Stimulated activated CD8-positive, alpha-beta memory T cell treated with anti-CD3 and anti-CD28 coated beads, Interleukin-12 subunit alpha, Interleukin-12 subunit beta, amount 100 ng/mL, for 24 hours (primary cell): ENCODE results near the gene DCHS2.

Experiments used
- DNase-seq: peaks from one replicate; pipeline ENCODE4 v3.0.0-alpha.2; 2020; ENCODE audit errors: extremely low read depth

The DCHS2 gene

DNA sequence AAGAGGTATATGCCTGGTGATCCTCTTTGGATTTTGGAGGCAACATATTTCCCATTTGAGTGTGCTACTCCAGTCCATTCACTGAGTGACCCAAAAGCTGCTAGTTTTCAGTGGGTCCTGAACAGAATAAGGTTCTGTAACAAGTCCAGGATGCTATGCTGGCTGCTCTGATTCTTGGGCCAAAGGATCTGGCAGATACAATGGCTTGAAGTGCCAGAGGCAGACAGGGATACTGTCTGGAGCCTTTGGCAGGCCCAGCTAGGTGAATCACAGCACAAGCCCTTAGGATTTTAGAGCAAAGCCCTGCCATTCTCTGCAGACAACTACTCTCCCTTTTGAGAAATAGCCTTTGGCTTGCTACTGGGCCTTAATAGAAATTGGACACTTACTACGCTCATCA is 40.6 kb downstream of the DCHS2 start:
- no peak for DNase-seq

DNA sequence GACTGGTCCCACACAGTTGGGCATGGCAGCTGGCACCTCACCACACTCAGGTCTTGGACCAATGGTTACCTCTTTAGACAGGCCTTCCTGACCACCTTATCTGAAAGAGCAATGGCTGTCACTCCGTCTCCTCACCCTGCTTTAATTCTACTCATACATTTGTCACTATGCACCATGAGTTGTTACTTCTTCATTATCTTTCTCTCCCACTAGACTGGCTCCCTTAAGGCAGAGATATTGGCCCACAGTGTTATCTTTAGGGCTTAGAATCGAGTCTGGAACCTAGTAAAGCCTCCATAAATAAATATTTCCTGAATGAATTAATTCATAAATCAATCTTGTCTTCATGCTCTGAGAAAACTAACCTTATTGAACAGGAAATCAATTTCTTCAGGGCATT is 46.6 kb downstream of the DCHS2 start:
- DNase-seq = no peak

DNA sequence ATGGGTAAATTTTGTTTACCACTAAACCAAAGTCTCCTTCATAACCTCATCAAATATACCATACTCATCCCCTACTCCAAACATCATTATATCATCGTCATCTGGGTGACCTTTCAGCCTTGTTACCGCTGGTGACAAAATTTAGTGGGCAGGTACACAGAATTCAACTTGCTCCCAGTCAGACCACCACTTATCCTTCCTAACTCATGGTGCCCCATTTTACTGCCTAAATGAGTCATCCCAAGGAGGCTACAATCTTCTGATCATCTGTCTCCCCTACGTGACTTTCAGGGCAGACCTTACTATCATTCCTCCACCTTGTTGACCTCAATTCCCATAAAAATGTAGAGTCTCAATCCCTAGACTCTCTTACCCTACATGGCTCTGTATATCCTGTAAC is 49.6 kb downstream of the DCHS2 start:
- DNase-seq = no peak

DNA sequence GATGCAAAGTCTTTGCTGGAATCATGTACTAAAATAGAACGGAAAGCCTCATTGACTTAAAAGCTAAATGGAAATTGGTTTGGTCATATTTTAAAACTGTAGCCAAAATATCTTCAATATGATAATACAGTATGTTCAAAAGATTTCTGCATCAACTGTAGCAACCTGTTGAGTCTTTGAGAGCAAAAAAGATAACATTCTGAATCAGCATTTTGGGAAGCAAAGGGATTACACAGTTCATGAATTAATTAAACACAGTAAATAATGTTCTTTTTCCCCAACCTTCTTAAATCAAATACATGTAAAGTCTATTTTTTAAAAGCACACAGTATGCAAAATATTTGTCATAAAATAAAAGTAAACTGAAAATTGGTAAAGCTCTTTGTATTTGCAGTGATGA is 50.5 kb downstream of the DCHS2 start:
- no peak for DNase-seq

DNA sequence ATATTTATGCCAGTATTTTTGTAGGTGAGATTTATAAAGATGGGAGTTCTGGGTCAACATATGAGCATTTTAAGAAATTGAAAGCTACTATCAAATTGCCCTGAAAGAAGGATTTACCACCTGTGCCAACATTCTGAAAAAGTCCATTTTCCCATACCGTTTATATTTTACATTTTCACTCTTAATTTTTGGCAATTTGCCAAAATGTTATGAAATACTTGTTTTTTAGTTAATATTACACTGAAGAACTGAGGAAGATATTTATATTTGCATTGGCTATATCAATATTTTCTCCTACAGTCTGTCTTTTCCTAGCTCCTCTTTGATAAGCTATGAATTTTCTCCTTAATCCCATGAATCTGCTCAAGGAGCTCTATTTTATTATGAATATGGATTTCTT is 52.4 kb downstream of the DCHS2 start:
- no peak for DNase-seq

DNA sequence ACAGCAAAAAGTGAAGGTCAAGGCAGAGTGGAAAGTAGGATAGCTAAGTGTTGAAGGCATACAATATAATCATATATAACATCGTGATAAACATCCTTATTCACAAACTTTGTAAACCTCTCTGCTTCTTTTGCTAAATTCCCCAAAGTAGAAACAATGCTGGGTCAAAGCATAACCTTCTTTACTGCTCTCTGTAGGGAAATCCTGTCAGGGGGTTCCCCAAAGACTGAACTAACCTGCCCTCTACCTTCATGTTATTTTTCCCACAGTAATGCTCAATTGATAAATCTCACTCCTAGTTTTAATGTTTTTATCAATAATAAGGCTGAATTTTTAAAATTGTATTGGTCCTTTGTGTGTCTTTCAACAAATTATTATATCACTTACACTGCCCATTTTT is 55.7 kb downstream of the DCHS2 start:
- no peak for DNase-seq

DNA sequence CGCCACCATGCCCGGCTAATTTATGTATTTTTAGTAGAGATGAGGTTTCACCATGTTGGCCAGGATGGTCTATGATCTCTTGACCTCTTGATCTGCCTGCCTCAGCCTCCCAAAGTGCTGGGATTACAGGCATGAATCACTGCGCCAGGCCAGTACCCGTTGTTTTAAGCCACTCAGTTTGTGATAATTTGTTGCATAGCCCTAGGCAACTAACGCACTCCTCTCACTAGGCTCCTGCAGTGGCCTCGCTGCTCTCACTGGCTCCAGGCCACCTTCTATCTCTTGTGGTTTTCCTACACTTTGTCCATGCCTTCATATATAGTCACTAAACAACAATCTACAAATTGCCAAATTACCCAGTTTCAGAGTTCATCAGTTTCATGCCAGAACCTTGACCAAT is 58.1 kb downstream of the DCHS2 start:
- DNase-seq = no peak

DNA sequence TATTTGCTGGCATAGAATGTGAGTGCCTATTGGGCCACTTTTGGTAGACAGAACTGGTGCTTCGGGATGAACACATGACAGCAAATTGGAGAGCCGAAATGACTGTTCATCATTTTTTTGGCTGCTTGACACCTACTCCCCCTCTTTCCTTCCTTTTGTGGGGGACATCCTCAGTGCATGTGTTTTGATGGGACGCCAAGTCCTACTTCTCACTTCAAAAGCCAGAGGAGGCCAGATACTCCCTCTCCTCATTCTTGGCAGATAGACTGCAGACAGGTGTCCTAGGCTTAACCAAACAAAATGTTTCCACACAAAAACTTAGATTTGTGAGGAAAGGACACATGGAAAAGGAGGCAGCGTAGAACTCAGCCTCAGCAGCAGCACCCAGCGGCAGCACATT is 62.4 kb downstream of the DCHS2 start:
- DNase-seq = no peak

DNA sequence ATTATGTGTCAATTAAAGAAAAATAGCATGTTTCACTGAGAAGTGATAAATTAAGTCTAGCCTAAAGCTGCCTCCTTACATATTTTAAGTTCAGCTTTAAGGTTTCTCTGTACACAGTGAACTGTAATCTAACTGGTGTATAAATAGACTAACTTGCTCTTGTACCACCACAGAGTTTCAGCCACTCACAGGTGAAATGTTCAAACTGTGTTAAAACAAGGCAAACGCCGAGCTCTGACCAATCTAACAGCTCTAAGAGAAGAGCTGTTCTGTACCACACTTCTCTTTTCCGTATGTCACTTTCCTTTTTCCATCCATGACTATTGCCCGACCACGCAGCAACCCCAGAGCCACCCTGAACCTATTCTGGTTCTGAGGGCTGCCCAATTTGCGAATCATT is 64.5 kb downstream of the DCHS2 start:
- no peak for DNase-seq

DNA sequence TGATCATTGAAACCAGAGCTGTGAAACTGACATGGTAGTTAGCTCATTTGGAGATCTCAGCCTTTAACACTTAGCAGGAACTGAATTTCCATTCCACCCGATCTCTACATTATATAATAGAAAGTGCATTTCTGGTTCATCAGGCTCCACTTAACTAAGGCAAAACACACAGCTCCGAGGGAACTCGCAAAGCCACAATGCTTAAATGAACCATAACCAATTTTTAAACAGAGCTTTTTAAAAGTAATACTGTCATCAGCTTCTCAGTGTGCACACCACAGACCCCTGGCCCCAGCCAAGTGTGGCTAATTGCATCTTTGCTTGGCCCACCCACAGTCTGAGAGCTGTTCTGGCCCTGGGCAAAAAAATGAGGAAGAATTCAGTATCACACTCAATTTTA is 66.1 kb downstream of the DCHS2 start:
- no peak for DNase-seq

DNA sequence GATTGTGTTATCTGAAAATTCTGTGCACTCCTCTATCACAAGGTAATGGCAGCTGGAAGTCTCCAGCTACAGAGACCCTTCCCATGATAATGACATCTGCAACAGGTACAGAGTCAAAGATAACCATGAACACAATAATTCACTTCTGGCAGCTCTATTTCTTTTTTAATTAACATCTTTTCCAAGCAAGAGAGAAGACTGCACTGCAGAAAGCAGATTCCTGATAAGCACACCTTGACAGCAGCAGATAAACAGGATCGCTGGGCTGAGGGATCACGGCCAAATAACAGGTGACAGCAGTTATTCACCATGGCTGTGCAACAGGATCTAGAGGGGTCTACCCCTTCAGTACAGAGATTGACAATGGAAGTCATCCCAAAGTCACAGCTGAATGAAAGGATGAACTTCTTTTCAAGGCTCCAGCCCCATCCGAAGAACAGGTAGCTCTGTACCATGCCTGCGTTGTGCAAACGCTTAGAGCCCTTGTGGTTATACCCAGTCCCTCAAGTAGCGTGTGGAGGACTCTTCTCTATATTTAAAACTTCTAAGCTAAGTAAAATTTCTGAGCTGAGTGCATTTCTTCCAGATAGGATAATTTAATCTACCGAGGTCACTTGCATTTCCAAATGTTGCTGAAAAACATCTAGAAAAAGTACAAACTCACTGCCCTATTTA is 66.7 kb downstream of the DCHS2 start:
- DNase-seq = no peak

DNA sequence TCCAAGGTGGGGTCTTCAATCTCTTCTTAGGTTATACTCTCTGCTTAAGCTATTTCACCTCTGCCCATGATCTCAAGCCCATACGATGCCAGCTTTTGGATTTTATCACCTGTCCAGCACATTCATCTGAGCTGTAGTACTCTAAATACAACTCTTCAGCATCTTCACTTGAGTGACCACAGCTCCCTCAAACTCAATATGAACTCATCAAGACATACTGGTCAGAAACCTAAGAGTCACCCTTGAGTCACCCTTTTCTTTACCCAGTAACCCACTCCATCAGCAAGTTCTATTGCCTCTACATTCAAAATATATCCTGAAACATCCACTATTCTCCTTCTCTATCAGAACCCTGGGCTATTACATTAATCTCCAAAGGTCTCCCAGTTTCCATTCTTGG is 69.4 kb downstream of the DCHS2 start:
- no peak for DNase-seq

DNA sequence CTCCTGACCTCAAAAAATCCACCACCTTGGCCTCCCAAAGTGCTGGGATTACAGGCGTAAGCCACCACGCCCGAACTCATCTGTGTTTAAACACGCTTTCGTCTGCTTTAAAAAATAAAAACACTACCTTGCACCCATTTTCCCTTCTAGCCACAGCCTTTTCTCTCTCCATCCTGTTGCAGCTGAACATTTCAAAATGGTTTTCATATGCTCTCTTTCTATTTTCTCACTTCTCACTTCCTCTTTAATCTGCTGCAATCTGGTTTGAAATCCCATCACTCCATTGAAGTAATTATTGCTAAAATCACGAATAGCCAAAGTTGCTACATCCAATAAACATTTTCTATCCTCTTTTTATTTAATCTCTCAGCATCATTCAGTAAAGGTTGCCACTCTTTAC is 70.0 kb downstream of the DCHS2 start:
- no peak for DNase-seq

DNA sequence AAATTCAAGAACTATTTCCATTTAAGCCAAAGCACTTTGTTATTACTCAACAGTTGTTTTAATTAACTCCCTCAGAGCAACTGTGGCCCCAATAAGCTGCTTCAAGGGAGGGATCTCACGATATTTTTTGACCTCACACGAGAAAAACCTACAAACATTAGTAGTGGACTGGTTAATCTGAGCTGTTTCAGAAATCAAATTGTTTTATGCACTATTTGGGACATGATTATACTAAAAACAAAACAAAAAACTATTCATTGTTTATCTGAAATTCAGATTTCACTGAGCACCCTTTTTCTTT is 74.3 kb downstream of the DCHS2 start:
- no peak for DNase-seq

DNA sequence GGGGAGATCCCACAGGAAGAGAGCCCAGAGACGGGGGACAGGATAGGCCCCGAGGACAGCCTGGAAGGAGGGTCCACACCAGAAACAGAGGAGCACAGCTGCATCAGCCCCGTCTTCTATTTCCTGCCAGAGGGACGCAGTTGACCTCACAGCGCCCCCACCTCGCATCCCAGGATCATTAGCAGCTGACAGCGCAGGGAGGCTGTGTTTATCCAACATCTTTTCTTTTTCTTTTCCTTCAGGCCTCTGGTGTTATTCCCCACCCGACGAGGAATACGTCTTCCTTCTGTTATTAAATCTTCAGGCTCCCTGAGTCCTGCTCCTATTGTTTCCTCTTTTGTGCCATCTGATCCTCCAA is 75.4 kb downstream of the DCHS2 start:
- DNase-seq = no peak

DNA sequence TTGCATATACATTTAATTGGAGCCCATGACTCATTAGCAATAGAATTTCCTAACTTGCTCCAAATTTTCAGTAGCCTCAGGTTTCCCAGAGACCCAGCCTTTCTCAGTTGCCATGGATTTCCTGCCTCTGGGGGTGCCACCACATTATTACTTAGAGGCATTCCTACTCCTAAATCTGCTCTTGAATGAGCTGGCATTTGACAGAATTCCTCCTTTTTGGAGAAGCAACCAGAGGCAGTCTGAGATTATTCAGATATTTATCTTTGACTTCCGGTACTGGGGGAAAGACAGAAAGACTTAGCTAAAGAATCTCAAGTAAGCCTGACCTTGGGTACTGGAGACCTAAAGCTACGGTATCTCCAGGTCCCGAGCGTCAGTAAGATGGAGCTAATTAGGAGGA is 76.3 kb downstream of the DCHS2 start:
- no peak for DNase-seq

DNA sequence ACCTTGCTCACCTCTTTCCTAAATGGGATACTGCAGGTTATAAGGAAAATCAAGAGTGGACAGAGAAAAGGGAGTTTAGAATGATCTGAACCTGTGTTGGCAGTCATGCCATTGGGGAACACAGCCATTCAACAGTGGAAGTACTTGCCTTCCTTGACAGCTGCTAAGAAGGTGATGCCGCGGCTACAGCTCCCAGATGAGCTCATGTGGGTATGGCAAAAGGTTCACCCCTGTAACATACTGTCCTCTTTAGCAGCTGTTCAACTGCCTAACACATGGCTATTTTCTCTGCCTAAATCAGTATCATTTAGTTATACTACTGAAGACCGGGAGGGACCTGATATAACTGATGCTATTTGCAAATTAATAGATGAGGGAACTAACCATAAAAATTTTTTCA is 76.8 kb downstream of the DCHS2 start:
- no peak for DNase-seq

DNA sequence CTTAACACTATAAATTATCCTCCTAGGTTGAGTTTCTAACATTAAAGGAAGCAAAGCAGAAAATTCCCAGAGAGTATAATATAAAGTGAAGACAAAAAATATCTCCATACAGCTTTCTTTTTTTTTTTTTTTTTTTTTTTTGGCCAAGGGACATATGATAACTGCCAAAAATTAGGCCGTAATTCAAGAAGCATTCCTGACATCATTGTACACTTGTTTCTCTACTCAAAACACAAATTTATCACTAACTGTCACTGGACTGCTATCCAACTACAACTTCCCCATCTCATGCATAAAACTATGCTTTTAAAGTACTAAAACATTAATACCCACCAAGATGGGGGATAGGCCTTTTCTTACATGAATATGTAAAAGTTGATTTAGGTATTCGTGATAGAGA is 77.2 kb downstream of the DCHS2 start:
- DNase-seq = no peak

DNA sequence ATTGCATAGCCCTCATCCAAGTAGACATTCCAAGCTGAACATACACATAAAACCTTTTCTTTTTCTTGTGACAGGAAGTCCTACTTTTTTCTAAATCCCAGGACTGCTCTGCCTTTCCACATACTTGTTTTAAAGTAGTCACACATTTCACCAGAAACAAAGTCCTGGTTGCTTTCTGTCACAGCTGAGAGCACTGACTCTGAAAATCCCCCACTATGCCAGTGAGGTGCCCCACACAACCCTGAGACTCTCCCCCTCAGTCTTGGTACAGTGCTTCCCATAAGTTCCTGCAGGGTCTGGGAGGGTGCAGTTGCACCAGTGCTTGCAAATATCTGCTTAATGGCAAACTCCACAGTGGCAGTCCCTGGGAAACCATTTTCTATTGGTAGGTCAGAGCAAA is 84.2 kb downstream of the DCHS2 start:
- no peak for DNase-seq

DNA sequence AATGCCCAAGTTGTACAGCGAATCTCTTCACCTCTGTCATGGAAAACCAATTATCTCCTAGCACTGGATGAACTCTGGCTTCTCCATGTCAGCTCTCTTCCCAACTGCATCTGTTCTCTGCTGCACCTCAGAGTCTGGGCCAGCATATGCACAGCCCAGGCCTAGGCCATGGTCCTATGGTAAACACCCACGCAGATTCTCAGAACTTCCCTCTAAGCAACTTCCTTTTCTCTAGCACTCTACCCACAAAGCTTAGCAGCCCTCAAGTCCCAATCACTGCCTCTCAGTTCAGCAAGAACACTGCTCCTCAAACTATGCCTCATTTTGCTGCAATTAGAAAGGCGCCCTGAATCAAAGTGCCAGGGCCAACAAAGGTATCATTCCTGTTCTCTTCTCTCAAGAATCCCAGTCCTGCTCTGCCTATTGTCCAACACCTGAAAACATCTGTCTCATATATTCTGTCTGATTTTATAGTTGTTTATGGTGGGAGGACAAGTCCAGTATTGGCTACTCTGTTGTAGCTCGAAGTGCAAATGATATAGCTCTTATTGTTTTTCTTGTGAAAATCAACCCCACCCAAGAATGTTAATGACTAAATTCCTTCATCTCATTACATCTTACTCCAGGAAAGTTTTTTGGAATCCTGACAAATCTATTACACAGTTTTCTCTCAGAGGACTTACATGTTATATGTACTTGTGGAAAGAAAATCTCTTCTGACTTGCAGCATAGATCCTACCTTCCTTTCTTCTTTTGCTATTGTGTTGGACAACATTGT is 85.4 kb downstream of the DCHS2 start:
- DNase-seq = no peak

DNA sequence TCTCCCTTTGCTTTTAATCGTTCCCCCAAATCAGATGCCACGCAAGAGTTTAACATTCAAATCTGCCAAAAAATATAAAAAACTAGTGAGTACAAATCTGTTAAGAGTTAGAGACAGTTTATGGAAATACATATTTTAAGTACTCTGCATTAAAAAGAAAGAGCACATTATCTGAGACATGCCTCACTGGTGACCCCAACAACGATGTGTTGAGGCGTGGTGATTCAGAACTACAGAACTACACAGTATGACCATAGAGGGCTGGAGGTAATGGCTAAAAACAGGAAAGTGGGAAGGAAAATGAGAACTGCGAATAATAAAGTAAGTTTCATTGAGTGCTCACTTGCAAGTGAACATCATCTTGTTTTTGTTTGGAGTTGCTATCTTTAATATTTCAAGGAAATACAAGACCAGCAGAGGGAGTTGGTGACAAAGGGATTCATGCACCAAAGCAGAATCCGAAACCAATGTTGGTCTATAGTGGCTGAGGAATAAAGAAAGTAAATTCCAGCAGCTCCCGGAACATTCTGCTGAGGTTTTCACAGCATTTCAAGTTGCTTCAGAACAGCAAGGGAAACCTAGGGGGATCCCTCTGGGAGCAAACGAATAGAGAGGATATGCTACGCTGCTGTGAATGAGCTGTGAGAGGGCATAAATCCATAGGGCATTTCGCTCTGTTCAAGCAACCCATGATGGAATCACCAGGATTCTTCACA is 92.2 kb downstream of the DCHS2 start:
- no peak for DNase-seq

DNA sequence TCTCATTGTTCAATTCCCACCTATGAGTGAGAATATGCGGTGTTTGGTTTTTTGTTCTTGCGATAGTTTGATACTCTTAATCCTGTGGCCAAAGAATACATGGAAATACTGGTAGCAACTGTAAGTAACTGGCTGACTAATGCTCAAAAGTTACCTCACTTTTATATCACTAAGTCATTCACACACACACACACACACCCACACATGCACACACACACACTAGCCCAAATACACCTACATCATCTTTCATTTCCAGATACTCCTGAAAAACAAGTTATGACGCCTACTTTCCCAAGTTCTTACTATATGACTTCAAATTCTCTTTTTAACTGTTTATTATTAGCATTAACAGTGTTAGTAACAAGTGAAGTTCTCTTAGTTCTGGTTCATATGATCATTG is 101.3 kb downstream of the DCHS2 start:
- DNase-seq = no peak

DNA sequence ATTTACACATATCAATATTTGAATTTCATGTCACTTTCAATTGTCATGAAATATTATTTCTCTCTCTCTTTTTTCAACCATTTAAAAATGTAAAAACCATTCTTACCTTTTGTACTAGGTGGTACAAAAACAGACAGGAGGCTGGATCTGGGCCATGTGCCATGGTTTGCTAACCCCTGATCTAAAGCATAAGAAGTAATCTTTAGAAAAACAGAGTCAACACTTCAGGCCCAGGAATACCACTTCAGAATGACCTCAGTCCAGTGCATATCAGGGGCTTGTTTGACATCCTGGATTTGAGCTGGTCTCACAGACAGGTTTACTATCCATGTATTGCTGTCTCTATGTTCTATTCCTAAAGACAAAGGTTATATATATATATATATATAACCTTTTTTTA is 102.5 kb downstream of the DCHS2 start:
- no peak for DNase-seq

DNA sequence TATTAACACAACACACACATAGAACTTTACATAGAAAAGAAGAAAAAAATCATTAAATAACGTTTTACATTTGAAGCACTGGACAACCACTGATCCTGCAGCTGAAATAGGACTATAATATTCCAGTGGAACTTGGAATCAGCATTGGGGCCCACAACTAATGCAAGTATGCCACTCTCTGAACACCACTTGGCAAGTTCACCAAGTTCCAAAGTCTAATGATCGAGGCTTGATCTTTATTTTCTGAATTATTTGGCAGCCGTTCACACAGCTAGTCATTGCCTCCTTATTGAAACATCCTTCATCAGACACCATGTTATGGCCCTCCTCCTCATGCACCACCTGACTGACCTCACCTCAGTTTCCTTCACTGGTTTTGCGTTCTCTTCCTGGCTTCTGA is 107.6 kb downstream of the DCHS2 start:
- no peak for DNase-seq
